Measurements from ENCODE around the gene RALGPS1. TPM values are rescaled to one million over a fixed set of nuclear protein-coding genes. Genes with fewer than 3 reads are reported as not detected.

RALGPS1 gene
- total and polyA plus RNA-seq, 2 experiments from 2014 or later, result 13.1 to 22.1 TPM

DNA sequence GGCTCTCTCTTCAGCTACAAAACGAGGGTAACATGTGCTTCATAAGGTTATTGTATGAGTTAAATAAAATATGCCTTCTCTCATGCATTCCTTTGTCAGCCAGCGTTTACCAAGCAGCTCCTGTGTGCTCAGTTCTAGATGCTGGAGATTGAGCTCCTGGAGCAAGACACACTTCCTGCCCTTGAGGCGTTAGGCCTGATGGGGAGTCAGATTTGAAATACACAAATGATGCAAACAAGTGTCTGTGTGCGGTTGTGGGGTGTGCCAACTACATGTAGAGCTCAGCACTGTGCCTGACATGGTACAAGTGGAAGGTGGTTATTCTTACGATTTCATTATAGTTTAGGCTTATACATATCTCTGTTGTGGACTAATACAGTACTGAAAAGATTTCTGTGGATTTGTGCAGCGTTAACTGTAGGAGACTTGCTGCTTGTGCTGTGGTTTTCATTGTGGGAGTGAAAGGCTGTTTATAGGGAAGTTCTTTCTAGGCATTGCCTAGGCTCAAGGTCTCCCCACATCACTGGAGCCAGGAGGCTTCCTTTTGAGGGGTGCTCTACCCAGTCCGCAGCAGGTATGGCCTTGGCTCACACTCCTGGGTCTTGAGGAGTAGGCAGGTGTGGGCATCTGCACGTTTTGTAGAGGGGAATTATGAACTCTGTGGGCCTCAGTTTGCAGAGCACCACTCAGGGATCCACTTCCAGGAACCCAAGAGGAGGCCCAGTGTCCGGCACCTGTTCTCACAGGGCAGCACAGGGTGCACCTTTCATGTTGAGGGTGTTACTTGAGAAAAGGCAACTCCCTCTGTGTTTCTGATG is 247.7 kb downstream of the RALGPS1 start:
- no peak overlapping the region for H2AFZ ChIP-seq
- no peaks in the 10 kb centered on the region for H4K20me1 ChIP-seq (ENCODE audit: insufficient read depth, poor library complexity, severe bottlenecking)
- WGBS (ENCODE audit: low lambda C conversion rate, missing lambda C conversion rate), result 71% methylated on average over 9 of the region's 9 CpGs
- no peaks in the 10 kb centered on the region for H3K79me2 ChIP-seq
- no peaks in the 10 kb centered on the region for H3K27me3 ChIP-seq
- no peak overlapping the region for H3K27ac ChIP-seq
- DNase-seq (ENCODE audit: low spot score), result no peak
- no peaks in the 10 kb centered on the region for H3K36me3 ChIP-seq (replicated peaks; ENCODE audit: insufficient read depth, low read depth)
- no peaks in the 10 kb centered on the region for H3K9me3 ChIP-seq (ENCODE audit: low read depth)
- TF ChIP-seq EZH2 (IDR thresholded peaks at IDR 0.05; ENCODE audit: borderline replicate concordance), result no peak
- no peak for TF ChIP-seq EZH2phosphoT487 (IDR thresholded peaks at IDR 0.05; ENCODE audit: low read depth, severe bottlenecking, unreplicated experiment)
- TF ChIP-seq, protein P1, sequence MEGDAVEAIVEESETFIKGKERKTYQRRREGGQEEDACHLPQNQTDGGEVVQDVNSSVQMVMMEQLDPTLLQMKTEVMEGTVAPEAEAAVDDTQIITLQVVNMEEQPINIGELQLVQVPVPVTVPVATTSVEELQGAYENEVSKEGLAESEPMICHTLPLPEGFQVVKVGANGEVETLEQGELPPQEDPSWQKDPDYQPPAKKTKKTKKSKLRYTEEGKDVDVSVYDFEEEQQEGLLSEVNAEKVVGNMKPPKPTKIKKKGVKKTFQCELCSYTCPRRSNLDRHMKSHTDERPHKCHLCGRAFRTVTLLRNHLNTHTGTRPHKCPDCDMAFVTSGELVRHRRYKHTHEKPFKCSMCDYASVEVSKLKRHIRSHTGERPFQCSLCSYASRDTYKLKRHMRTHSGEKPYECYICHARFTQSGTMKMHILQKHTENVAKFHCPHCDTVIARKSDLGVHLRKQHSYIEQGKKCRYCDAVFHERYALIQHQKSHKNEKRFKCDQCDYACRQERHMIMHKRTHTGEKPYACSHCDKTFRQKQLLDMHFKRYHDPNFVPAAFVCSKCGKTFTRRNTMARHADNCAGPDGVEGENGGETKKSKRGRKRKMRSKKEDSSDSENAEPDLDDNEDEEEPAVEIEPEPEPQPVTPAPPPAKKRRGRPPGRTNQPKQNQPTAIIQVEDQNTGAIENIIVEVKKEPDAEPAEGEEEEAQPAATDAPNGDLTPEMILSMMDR (IDR thresholded peaks at IDR 0.05; ENCODE audit: poor library complexity), result no peak
- H3K4me1 ChIP-seq (ENCODE audit: insufficient read depth), result peaks cover 10% of the 10 kb centered on the region
- H3K4me2 ChIP-seq, result no peak overlapping the region
- H3K9me2 ChIP-seq (replicated peaks; ENCODE audit: insufficient read depth), result no peaks in the 10 kb centered on the region
- H3K4me3 ChIP-seq, result no peak overlapping the region

DNA sequence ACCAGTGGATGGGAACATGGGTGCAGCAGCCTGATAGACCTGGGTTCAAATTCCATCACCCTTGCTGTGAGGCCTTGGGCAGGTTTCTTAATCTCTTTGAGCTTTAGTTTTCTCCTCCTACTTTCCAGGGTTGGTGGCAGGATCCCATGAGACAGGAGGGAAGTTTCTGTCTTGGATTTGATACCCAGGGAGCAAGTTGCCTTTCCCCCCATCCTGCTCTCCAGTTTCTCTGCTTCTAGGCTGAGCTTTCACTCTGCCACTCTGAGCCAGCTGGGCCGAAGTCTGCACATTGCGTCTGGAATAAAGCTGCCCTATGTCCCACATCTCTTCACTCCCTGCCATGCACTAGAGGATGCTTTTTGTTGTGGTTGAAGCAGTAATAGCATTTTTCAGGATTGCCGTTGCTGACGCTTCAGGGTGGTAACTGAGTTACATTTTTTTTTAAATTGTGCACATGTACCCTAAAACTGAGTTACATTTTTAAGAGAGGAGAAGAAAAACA is 248.3 kb downstream of the RALGPS1 start:
- DNase-seq (ENCODE audit: low spot score), result no peak
- H3K9me3 ChIP-seq (ENCODE audit: low read depth), result no peaks in the 10 kb centered on the region
- 88% methylated on average over 4 of the region's 4 CpGs for WGBS (ENCODE audit: low lambda C conversion rate, missing lambda C conversion rate)

DNA sequence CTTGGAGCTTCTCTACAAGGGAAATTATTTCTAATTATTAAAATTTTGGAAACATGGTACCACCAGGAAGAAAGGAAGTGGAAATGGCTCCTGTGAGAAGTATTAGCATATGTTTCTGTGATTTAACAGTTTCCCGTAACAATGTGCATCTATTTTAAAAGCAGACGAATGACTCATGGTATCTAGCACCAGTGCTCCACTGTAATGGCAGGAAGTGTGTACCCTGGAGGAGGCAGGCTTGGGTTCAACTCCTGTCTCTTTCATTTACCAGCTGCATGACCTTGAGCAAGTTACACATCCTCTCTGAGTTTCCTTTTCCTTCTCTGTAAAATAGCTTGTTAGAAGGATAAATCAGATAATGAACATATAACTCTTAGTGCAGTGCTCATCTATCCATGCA is 248.8 kb downstream of the RALGPS1 start:
- no peaks in the 10 kb centered on the region for H3K27me3 ChIP-seq
- H3K4me1 ChIP-seq (ENCODE audit: insufficient read depth), result peaks cover 10% of the 10 kb centered on the region
- H3K79me2 ChIP-seq, result no peaks in the 10 kb centered on the region
- no peak overlapping the region for H3K27ac ChIP-seq
- DNase-seq (ENCODE audit: low spot score), result no peak
- no peak overlapping the region for H2AFZ ChIP-seq
- WGBS (ENCODE audit: low lambda C conversion rate, missing lambda C conversion rate), result 66% methylated on average over 2 of the region's 2 CpGs
- no peaks in the 10 kb centered on the region for H3K9me2 ChIP-seq (replicated peaks; ENCODE audit: insufficient read depth)
- H3K4me3 ChIP-seq, result no peak overlapping the region
- TF ChIP-seq EZH2 (IDR thresholded peaks at IDR 0.05; ENCODE audit: borderline replicate concordance) (no peak), EZH2phosphoT487 (IDR thresholded peaks at IDR 0.05; ENCODE audit: low read depth, severe bottlenecking, unreplicated experiment) (no peak)
- TF ChIP-seq, protein P1 (IDR thresholded peaks at IDR 0.05; ENCODE audit: poor library complexity), result no peak
- no peak overlapping the region for H3K4me2 ChIP-seq
- H3K9me3 ChIP-seq (ENCODE audit: low read depth), result no peaks in the 10 kb centered on the region
- H4K20me1 ChIP-seq (ENCODE audit: insufficient read depth, poor library complexity, severe bottlenecking), result no peaks in the 10 kb centered on the region
- no peaks in the 10 kb centered on the region for H3K36me3 ChIP-seq (replicated peaks; ENCODE audit: insufficient read depth, low read depth)

More for the DNA sequence above, 248.3 kb downstream of the RALGPS1 start:
- Histone ChIP-seq H3K9me2 (replicated peaks; ENCODE audit: insufficient read depth) (no peaks in the 10 kb centered on the region), H3K27me3 (no peaks in the 10 kb centered on the region), H3K4me3 (no peak overlapping the region), H3K4me1 (ENCODE audit: insufficient read depth) (peaks cover 10% of the 10 kb centered on the region), H3K36me3 (replicated peaks; ENCODE audit: insufficient read depth, low read depth) (no peaks in the 10 kb centered on the region), H3K79me2 (no peaks in the 10 kb centered on the region), H3K27ac (no peak overlapping the region), H2AFZ (no peak overlapping the region), H4K20me1 (ENCODE audit: insufficient read depth, poor library complexity, severe bottlenecking) (no peaks in the 10 kb centered on the region), H3K4me2 (no peak overlapping the region)
- TF ChIP-seq EZH2 (IDR thresholded peaks at IDR 0.05; ENCODE audit: borderline replicate concordance) (no peak), EZH2phosphoT487 (IDR thresholded peaks at IDR 0.05; ENCODE audit: low read depth, severe bottlenecking, unreplicated experiment) (no peak)
- TF ChIP-seq, protein P1 (IDR thresholded peaks at IDR 0.05; ENCODE audit: poor library complexity), result no peak
